GM12865 (cell line): ENCODE data around the gene UNC13B.
"Not testable (repeated sequence)": the region's sequence is repeated elsewhere in the genome, so short reads cannot be mapped to it uniquely, and the experiment has no call there.

Experiments
- DNase-seq: peaks from one replicate; pipeline ENCODE4 v3.0.0; 2010; ENCODE audit warnings: low read depth
- H3K4me3 ChIP-seq: 2 replicates; pipeline ENCODE4 v1.5.1; 2011; ENCODE audit warnings: mild to moderate bottlenecking, low read depth, low read length, control low read depth
- TF ChIP-seq, protein P1 (sequence below): IDR thresholded peaks from 2 replicates; pipeline ENCODE4 v1.5.1; 2011; ENCODE audit warnings: low read length, control low read depth, low read depth, inconsistent platforms; ENCODE audit not compliant: insufficient read depth; ENCODE audit errors: missing control alignments

UNC13B gene

GRCh38 chr9:35407846-35408245 is 246.0 kb downstream of the UNC13B start:
- H3K4me3 ChIP-seq = no peak overlapping the region
- DNase-seq = no peak
- TF ChIP-seq, protein P1, sequence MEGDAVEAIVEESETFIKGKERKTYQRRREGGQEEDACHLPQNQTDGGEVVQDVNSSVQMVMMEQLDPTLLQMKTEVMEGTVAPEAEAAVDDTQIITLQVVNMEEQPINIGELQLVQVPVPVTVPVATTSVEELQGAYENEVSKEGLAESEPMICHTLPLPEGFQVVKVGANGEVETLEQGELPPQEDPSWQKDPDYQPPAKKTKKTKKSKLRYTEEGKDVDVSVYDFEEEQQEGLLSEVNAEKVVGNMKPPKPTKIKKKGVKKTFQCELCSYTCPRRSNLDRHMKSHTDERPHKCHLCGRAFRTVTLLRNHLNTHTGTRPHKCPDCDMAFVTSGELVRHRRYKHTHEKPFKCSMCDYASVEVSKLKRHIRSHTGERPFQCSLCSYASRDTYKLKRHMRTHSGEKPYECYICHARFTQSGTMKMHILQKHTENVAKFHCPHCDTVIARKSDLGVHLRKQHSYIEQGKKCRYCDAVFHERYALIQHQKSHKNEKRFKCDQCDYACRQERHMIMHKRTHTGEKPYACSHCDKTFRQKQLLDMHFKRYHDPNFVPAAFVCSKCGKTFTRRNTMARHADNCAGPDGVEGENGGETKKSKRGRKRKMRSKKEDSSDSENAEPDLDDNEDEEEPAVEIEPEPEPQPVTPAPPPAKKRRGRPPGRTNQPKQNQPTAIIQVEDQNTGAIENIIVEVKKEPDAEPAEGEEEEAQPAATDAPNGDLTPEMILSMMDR = no peak

GRCh38 chr9:35409434-35409833 is 247.6 kb downstream of the UNC13B start:
- H3K4me3 ChIP-seq, DNase-seq: not testable (repeated sequence)

DNA sequence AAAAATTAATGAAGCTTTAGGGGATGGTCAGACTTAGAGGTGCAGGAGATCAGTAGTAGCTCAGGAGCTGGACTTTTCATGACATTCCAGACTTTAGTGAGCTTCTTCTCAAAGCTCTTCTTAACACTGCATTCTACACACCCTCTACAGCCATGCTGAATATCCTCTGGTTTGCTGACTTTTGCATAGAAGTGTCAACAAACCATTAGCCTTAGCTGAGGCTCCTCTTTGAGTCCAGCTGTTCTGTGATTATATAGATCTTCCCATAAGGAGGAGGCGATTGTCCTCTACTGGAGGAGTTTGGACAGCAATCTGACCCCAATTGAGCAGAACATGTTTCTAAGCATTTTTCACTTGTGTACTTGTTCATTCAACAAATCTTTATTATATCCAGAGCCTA is 253.1 kb downstream of the UNC13B start:
- no peak for DNase-seq
- H3K4me3 ChIP-seq = no peak overlapping the region
- TF ChIP-seq, protein P1 = no peak

DNA sequence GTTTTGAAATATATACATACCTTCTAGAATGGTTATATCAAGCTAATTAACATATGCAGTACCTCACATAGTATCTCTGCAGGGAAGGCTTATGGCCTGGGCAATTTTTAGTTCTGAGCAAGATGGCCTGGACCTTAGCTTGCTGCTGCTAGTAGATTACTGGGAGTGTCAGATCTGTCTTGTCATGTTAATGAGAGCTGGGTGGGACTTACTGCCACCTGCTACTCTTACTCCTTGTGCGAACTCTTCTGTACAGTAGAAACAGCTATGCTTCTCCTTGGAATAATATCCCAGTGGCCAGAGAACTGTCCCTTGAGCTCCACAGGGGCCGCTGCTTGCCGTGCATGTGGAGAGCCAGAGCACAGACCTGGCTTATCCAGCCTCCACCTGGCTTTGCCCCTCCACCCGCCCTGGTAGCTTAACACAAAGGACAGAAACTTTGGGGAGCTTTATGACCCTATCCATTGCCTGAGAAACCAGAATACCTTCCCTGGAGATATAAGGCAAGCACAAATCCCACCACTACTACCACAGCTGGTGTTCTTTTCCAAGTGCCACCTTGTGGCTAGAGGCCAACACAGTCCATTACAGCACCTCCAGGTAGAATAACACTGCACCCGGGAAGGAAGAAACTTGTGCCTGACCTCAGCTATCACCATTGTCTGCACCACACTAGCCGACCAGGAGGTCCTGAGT is 253.7 kb downstream of the UNC13B start:
- TF ChIP-seq, protein P1 = no peak
- DNase-seq = no peak

GRCh38 chr9:35416098-35416427 is 254.3 kb downstream of the UNC13B start:
- DNase-seq = no peak
- H3K4me3 ChIP-seq = no peak overlapping the region
- TF ChIP-seq, protein P1 = no peak

More for the DNA sequence above, 253.7 kb downstream of the UNC13B start:
- no peak overlapping the region for H3K4me3 ChIP-seq

GRCh38 chr9:35422346-35422745 is 260.5 kb downstream of the UNC13B start:
- TF ChIP-seq, protein P1 = no peak
- H3K4me3 ChIP-seq = no peak overlapping the region
- no peak for DNase-seq

DNA sequence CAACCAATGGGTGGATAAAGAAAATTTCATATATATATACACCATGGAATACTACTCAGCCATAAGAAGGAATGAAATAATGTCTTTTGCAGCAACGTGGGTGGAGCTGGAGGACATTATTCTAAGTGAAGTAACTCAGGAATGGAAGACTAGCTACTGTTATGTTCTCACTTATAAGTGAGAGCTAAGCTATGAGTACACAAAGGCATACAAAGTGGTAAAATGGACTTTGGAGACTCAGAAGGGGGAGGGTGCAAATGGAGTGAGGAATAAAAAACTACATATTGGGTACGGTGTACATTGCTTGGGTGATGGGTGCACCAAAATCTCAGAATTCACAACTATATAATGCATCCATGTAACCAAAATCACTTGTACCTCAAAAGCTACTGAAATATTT is 260.9 kb downstream of the UNC13B start:
- no peak for DNase-seq
- no peak overlapping the region for H3K4me3 ChIP-seq
- TF ChIP-seq, protein P1 = no peak
